Liver (tissue), 9 donors: Measurements from ENCODE around the gene TP63. TPM values are rescaled to one million over a fixed set of nuclear protein-coding genes. Genes with fewer than 3 reads are reported as not detected.

ENCODE experiments used
- DNase-seq: peaks from one replicate; pipeline ENCODE4 v3.0.0-alpha.2; 2017; ENCODE audit warnings: low spot score
- H3K27ac ChIP-seq, 2 donors: one replicate each; pipeline ENCODE4 v1.7.0; 2013; ENCODE audit warnings: inconsistent platforms in 2 of 2, low read length in 2 of 2, control low read depth in 1 of 2, low read depth in 1 of 2, mild to moderate bottlenecking in 1 of 2
- H3K27me3 ChIP-seq, 4 donors: one replicate each; pipeline versions ENCODE4 v1.6.1 to v1.7.0; 2013; ENCODE audit warnings: low read length in 3 of 4, inconsistent platforms in 1 of 4, mild to moderate bottlenecking in 1 of 4, moderate library complexity in 1 of 4; ENCODE audit not compliant: control insufficient read depth in 4 of 4, insufficient read depth in 4 of 4
- H3K36me3 ChIP-seq, 4 donors: one replicate each; pipeline versions ENCODE4 v1.6.1 to v1.7.0; 2013; ENCODE audit warnings: low read length in 3 of 4, mild to moderate bottlenecking in 3 of 4, low read depth in 1 of 4, moderate library complexity in 1 of 4; ENCODE audit not compliant: control insufficient read depth in 4 of 4, insufficient read depth in 3 of 4
- H3K4me1 ChIP-seq, 4 donors: one replicate each; pipeline versions ENCODE4 v1.6.1 to v1.7.0; 2013; ENCODE audit warnings: low read length in 3 of 4, mild to moderate bottlenecking in 3 of 4, moderate library complexity in 1 of 4; ENCODE audit not compliant: control insufficient read depth in 4 of 4, insufficient read depth in 4 of 4
- H3K4me3 ChIP-seq, 3 donors: one replicate each; pipeline versions ENCODE4 v1.6.1 to v1.7.0; 2013; ENCODE audit warnings: low read length in 3 of 3, control low read depth in 1 of 3, low read depth in 1 of 3, mild to moderate bottlenecking in 1 of 3
- H3K9ac ChIP-seq, 2 donors: one replicate each; pipeline ENCODE4 v1.7.0; 2013; ENCODE audit warnings: low read length in 2 of 2, mild to moderate bottlenecking in 2 of 2, moderate library complexity in 2 of 2, control low read depth in 1 of 2, low read depth in 1 of 2
- H3K9me3 ChIP-seq, 4 donors: one replicate each; pipeline versions ENCODE4 v1.6.1 to v1.7.0; 2013; ENCODE audit warnings: low read length in 3 of 4; ENCODE audit not compliant: control insufficient read depth in 4 of 4
- ATF3 ChIP-seq: IDR thresholded peaks from 2 replicates; pipeline ENCODE4 v1.6.1; 2016; ENCODE audit warnings: antibody characterized with exemption
- CTCF ChIP-seq: fragments of 150-350 bp; IDR thresholded peaks from 2 replicates; pipeline ENCODE4 v1.5.1; 2017; ENCODE audit warnings: improper control_type of control experiment, low read depth, low read length; ENCODE audit not compliant: missing input control
- EGR1 ChIP-seq, 2 donors: IDR thresholded peaks; 2 replicates each; pipeline ENCODE4 v1.6.1; 2016 to 2018; ENCODE audit warnings: antibody characterized with exemption in 2 of 2, low read depth in 2 of 2
- FOXA1 ChIP-seq: IDR thresholded peaks from 2 replicates; pipeline ENCODE4 v1.6.1; 2016; ENCODE audit warnings: antibody characterized with exemption
- FOXA2 ChIP-seq: IDR thresholded peaks from 2 replicates; pipeline ENCODE4 v1.6.1; 2016; ENCODE audit warnings: antibody characterized with exemption
- GABPA ChIP-seq, 2 donors: IDR thresholded peaks in 1 of 2; conservative IDR thresholded peaks in 1 of 2; 2 replicates each; pipeline ENCODE4 v1.6.1; 2016; ENCODE audit warnings: antibody characterized with exemption in 2 of 2, mild to moderate bottlenecking in 1 of 2, moderate library complexity in 1 of 2
- HNF4A ChIP-seq, 2 donors: conservative IDR thresholded peaks; 2 replicates each; pipeline ENCODE4 v1.6.1; 2016; ENCODE audit warnings: antibody characterized with exemption in 2 of 2, mild to moderate bottlenecking in 2 of 2
- HNF4G ChIP-seq: IDR thresholded peaks from 2 replicates; pipeline ENCODE4 v1.6.1; 2016; ENCODE audit warnings: antibody characterized with exemption
- JUND ChIP-seq, 2 donors: IDR thresholded peaks; 2 replicates each; pipeline ENCODE4 v1.6.1; 2016; ENCODE audit warnings: antibody characterized with exemption in 2 of 2
- MAX ChIP-seq: IDR thresholded peaks from 2 replicates; pipeline ENCODE4 v1.6.1; 2016; ENCODE audit warnings: antibody characterized with exemption
- RAD21 ChIP-seq, 2 donors: IDR thresholded peaks; 2 replicates each; pipeline ENCODE4 v1.6.1; 2016; ENCODE audit warnings: antibody characterized with exemption in 2 of 2, mild to moderate bottlenecking in 2 of 2
- RXRA ChIP-seq, 2 donors: IDR thresholded peaks; 2 replicates each; pipeline ENCODE4 v1.6.1; 2017 to 2018; ENCODE audit warnings: antibody characterized with exemption in 2 of 2, mild to moderate bottlenecking in 1 of 2
- SP1 ChIP-seq: IDR thresholded peaks from 2 replicates; pipeline ENCODE4 v1.6.1; 2018; ENCODE audit warnings: antibody characterized with exemption, mild to moderate bottlenecking
- TAF1 ChIP-seq: conservative IDR thresholded peaks from 2 replicates; pipeline ENCODE4 v1.6.1; 2016; ENCODE audit warnings: antibody characterized with exemption, mild to moderate bottlenecking
- YY1 ChIP-seq: IDR thresholded peaks from 2 replicates; pipeline ENCODE4 v1.6.1; 2016; ENCODE audit warnings: antibody characterized with exemption, mild to moderate bottlenecking
- ZBTB33 ChIP-seq: IDR thresholded peaks from 2 replicates; pipeline ENCODE4 v1.6.1; 2016; ENCODE audit warnings: antibody characterized with exemption
- WGBS: extraction: QIAGEN DNeasy Blood & Tissue Kit; methylation state at CpG from one replicate; pipeline ENCODE4 v1.1.7; 2013; 5-methylcytosine and 5-hydroxymethylcytosine counted together
- polyA plus RNA-seq, 2 donors: library from polyadenylated mRNA; stranded (reverse) in 1 of 2; unstranded in 1 of 2; fragments of 200-250 nt in 1 of 2; fragments of >200 nt in 1 of 2; fragmentation: Nextera tagmentation in 1 of 2; extraction: Ambion mirVana in 1 of 2; gene quantifications; one replicate each; pipeline versions ENCODE4 v1.2.1 to v1.2.3, GENCODE V29; 2013 to 2015
- total RNA-seq, 2 donors: library from RNA; depleted of rRNA; stranded (reverse); fragments of >200 nt; gene quantifications; one replicate each; pipeline ENCODE4 v1.2.3, GENCODE V29; 2014
- TF ChIP-seq, protein P1 (sequence below): IDR thresholded peaks from 2 replicates; pipeline ENCODE4 v1.6.1; 2016; ENCODE audit warnings: antibody characterized with exemption, mild to moderate bottlenecking
- donor health status: healthy.
- donor health status: healthy.
- donor health status: healthy.
- donor health status: healthy.
- donor health status: healthy.

Gene TP63
- total and polyA plus RNA-seq, 4 donors: under 0.01 to 0.08 (median 0.05) TPM; not detected in 1

GRCh38 chr3:189635339-189635738, 4.2 kb downstream of the TP63 start (continued):
- TF ChIP-seq, protein P1, sequence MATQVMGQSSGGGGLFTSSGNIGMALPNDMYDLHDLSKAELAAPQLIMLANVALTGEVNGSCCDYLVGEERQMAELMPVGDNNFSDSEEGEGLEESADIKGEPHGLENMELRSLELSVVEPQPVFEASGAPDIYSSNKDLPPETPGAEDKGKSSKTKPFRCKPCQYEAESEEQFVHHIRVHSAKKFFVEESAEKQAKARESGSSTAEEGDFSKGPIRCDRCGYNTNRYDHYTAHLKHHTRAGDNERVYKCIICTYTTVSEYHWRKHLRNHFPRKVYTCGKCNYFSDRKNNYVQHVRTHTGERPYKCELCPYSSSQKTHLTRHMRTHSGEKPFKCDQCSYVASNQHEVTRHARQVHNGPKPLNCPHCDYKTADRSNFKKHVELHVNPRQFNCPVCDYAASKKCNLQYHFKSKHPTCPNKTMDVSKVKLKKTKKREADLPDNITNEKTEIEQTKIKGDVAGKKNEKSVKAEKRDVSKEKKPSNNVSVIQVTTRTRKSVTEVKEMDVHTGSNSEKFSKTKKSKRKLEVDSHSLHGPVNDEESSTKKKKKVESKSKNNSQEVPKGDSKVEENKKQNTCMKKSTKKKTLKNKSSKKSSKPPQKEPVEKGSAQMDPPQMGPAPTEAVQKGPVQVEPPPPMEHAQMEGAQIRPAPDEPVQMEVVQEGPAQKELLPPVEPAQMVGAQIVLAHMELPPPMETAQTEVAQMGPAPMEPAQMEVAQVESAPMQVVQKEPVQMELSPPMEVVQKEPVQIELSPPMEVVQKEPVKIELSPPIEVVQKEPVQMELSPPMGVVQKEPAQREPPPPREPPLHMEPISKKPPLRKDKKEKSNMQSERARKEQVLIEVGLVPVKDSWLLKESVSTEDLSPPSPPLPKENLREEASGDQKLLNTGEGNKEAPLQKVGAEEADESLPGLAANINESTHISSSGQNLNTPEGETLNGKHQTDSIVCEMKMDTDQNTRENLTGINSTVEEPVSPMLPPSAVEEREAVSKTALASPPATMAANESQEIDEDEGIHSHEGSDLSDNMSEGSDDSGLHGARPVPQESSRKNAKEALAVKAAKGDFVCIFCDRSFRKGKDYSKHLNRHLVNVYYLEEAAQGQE: no peak
- TF ChIP-seq YY1: no peak

DNA sequence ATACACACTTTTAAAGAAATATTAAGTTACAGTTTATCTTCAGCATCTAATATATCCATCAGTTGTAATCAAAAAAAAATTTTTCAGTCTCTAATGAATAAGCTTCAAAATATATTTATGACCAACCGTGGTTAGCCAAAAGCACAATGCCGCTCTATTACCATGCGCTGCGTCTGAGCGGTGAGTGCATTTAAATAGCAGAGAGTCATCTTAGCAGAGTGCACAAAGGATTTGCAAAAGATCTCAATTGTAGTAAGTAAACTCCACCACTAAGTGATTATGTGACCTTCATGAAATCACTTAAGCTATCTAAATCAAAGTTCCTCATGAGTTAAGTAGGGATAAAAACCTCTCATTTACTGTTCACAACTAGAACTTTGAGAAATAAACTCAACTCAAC, 4.9 kb downstream of the TP63 start:
- Histone ChIP-seq H3K9me3 (no peaks in the 10 kb centered on the region), H3K4me1 (no peaks in the 10 kb centered on the region), H3K27me3 (no peaks in the 10 kb centered on the region), H3K4me3 (no peak overlapping the region), H3K9ac (no peak overlapping the region), H3K36me3 (no peaks in the 10 kb centered on the region), H3K27ac (no peak overlapping the region)
- DNase-seq: no peak
- 99% methylated on average over 5 of the region's 5 CpGs for WGBS
- TF ChIP-seq YY1 (no peak), CTCF (no peak), RXRA (IDR thresholded peaks at IDR 0.05) (no peak), RAD21 (IDR thresholded peaks at IDR 0.05) (no peak), GABPA (IDR thresholded peaks at IDR 0.05 in 1 of 2, conservative IDR thresholded peaks at IDR 0.05 in 1 of 2) (no peak)

- Histone ChIP-seq H3K9ac (no peak overlapping the region), H3K27ac (no peak overlapping the region), H3K27me3 (no peaks in the 10 kb centered on the region), H3K4me3 (no peak overlapping the region), H3K36me3 (no peaks in the 10 kb centered on the region), H3K4me1 (no peaks in the 10 kb centered on the region), H3K9me3 (no peaks in the 10 kb centered on the region)
- WGBS: 87% methylated on average over 4 of the region's 4 CpGs
- no peak for DNase-seq
- TF ChIP-seq SP1: no peak
- TF ChIP-seq MAX: no peak
- no peak for TF ChIP-seq CTCF
- TF ChIP-seq, protein P1: no peak
- TF ChIP-seq ATF3: no peak
- no peak for TF ChIP-seq FOXA2
- TF ChIP-seq ZBTB33: no peak
- no peak for TF ChIP-seq GABPA (IDR thresholded peaks at IDR 0.05 in 1 of 2, conservative IDR thresholded peaks at IDR 0.05 in 1 of 2)
- no peak for TF ChIP-seq TAF1
- TF ChIP-seq RAD21 (IDR thresholded peaks at IDR 0.05): no peak
- TF ChIP-seq EGR1 (IDR thresholded peaks at IDR 0.05; ENCODE audit: low read depth in 2 of 2): no peak
- TF ChIP-seq JUND (IDR thresholded peaks at IDR 0.05): no peak
- TF ChIP-seq YY1: no peak
- TF ChIP-seq RXRA (IDR thresholded peaks at IDR 0.05): no peak
- TF ChIP-seq HNF4G: no peak
- TF ChIP-seq FOXA1: no peak
- no peak for TF ChIP-seq HNF4A (conservative IDR thresholded peaks at IDR 0.05)
Observed at GRCh38 chr3:189637750-189638149, 6.6 kb downstream of the TP63 start.
